NCI-H2196 (cell line): ENCODE measurements around the gene FRA10AC1.
"Not testable (repeated sequence)": the region's sequence is repeated elsewhere in the genome, so short reads cannot be mapped to it uniquely, and the experiment has no call there.

Experiments
- DNase-seq: peaks from one replicate; lab custom pipeline; 2025; ENCODE audit not compliant: unreplicated experiment; lab: John Stamatoyannopoulos, UW

FRA10AC1 gene

GRCh38 chr10:93703841-93704240 lies 1.4 kb upstream of the FRA10AC1 start:
- no peak for DNase-seq

DNA sequence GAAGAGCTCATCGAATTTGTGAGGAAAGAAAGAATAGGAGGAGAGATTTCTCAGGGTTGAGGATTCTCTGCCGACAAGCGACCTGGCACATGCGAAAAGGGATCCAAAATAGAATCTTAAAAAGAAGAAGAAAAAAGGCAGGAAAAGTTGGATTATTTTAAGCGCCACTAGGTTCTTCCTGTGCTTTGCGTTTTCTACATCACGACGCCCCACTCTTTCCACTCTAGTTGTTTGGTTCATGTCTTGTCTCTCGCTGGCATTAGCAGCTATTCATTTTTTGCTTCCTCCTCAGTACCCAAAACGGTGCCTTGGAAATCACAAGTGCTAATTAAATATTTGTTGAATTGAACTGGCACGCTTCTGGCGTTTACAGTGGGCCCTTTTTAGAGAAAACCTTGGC lies 674 bp upstream of the FRA10AC1 start:
- DNase-seq: no peak

- peak; percentile 6 for DNase-seq
Measured at GRCh38 chr10:93701866-93702209, 554 bp downstream of the FRA10AC1 start.

- no peak for DNase-seq
Measured at GRCh38 chr10:93697207-93697606, 5.2 kb downstream of the FRA10AC1 start.

- not testable (repeated sequence) for DNase-seq
Measured at GRCh38 chr10:93696582-93696981, 5.8 kb downstream of the FRA10AC1 start.

DNA sequence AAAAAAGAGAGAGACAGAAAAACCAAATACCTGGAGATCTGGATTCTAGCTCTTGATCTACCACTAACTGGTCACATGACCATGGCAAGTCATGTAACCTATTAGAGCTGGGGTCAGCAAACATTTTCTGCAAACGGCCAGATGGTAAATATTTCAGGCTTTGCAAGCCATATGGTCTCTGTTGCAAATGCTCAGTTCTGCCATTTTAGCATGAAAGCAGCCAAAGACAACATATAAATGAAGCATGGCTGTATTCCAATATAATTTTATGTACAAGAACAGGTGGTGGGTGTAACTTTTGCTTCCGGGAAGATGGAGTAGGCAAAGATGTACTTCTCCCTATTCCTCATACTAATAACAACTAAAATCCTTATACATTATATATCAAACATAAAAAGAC lies 6.7 kb downstream of the FRA10AC1 start:
- no peak for DNase-seq

DNA sequence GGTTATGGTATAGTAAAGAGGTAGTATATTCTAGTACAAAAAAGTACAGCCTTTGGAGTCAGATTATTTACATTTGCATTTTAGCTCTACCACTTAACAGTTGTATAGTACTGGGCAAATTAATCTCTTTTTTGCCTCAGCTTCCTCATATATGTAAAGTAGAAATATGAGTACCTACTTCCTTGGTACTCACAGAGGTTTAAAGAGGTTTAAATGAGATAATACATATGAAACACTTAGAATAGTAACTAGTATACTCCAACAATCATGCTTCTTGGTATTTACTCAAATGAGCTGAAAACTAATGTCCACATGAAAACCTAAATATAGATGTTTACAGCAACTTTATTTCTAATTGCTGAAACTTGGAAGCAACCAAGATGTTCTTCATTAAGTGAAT lies 14.7 kb downstream of the FRA10AC1 start:
- DNase-seq: no peak

DNA sequence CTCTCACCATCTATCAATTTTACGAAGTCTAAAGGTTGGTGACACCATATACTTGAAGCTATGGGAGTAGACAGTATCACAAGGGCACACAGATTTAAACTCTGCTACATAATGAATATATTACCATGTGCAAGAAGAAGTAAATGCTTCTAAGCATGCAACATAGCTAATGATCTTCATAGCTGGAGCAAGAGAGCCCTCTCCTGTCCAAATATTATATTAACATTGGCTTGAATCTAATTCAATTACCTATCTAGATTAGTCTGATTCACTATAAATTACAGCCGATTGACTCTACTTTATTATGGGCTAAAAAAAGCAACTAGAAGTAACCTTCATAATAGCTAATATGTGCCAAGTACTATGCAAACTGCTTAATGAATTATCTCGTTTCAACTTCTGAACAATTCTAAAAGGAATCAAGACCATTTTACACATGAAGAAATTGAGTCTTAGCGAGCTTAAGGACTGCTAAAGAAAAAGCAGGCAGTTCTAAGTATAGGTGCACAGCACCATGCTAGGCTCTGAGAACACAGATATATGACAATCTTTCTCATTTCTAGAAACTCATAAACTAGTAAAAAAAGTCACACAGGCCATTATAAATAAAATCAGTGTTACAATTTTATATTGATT lies 21.9 kb downstream of the FRA10AC1 start:
- peak; percentile 35 for DNase-seq

- DNase-seq: no peak
Measured at GRCh38 chr10:93678805-93679587, 23.4 kb downstream of the FRA10AC1 start.

- DNase-seq: no peak
Measured at GRCh38 chr10:93678386-93678785, 24.0 kb downstream of the FRA10AC1 start.

DNA sequence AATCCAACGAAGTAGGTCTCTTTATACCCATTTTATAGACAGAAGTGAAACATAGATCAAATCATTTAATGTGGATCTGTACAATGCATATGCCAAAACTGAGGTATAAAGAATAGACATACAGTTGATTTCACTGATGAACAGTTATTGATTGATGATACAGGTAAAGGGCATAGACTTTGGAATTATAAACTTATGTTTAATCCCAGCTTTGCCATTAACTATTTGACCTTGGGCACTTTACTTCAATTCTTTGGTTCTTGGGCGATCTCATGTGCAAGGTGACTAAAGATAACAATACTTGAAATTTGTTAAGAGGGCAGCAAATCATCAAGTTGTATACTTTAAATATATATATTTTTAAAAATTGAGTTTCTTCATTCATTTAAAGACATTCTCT lies 28.6 kb downstream of the FRA10AC1 start:
- DNase-seq: no peak

DNA sequence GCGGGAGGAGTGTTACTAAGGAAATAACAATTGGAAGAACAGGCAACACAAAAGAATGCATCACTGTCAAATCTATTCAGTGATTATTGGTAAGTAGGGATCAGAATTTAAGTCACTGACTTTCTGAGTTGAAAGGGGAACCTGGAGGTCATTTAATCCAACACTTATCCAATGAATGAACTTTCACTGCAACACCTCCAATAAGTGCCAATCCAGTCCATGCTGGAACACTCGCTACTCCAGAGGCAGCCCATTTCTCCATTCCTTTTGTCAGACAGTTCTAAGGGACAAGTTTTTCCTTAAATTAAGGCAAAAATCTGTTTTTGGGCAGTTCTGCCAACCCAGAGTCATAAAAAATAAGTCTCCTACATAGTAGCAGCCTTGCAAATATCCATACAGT lies 29.5 kb downstream of the FRA10AC1 start:
- no peak for DNase-seq

DNA sequence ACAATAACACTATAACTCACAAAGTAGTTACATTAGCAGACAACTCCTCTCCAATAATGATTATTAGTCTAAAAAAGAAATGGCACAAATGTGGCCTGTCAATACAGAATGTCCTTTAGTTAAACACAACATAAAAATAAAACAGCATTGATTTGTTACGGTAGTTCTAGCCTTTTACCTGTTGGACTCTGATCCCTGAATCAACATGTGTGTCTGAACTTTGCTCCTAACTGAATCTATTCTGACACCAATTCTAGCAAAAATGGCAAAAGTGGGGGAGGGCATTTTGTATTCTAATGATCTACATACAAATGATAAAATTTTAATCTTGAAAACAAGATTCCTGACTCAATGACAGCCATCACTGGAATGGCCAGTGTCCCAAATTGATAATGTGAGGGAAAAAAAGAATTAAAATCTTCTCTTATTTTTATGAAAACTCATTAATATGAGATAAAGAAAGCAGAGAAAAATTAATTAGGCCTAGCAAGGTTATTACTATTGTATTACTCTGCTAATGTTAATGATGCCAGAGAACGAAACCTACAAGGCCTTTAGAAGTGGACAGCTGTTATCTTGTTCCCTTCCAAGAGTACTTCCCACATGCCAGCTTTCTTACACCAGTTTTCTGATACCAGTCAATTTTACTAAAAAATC lies 30.2 kb downstream of the FRA10AC1 start:
- DNase-seq: no peak

DNA sequence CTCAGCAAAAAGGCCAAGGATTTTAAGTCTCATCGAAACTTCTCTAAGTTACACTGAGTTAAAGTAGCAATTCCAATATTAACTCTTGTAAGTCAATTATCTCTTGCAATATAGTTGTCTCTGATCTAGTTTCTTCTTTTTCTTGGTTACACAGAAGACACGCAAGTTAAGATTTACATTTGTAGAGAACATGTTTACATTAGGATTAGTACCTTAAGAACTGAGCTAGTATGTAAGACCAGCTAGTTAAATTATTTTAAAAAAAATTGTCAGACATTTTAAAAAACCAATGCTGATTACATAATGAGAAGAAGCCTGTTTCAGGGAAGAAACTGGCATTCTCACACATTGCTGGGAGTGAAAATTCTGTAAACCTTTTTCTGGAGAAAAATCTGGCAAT lies 31.4 kb downstream of the FRA10AC1 start:
- no peak for DNase-seq

DNA sequence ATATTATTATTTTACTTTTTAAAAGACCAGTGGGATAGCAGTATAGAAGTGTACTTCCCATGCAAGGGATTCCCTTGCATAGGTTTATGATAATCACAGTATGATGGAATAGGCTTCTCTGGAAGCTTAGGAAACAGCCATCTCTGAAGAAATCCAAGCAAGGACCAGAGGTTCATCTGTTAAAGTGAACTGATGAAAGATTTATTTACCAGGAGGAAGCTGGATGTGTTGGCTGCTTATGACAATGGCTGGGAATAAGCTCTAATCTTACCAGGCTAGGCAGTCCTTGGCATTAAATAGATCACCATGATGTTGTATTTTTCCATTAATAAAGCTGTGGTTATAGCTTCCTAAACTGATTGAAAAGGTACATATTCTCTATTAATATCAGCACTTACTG lies 32.0 kb downstream of the FRA10AC1 start:
- no peak for DNase-seq

GRCh38 chr10:93667795-93668194 lies 34.6 kb downstream of the FRA10AC1 start:
- no peak for DNase-seq

DNA sequence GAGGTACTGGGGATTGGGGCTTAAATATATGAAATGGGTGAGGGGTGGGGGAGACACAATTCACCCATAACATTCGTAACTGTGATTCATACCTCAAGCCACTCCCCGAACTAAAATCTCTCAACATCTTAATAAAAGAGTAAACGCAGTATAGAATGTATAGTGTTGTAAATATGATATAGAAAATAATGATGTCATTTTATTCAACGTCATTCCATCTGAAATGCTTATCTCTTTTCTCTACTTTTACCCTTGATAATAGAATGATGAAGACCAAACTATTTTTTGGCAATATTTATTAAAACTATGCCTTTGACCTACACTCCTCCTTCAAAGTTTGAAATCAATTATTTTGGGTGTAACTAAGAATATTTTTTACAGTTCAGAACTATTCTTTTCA lies 36.4 kb downstream of the FRA10AC1 start:
- DNase-seq: no peak

GRCh38 chr10:93657757-93658156 lies 44.6 kb downstream of the FRA10AC1 start:
- DNase-seq: no peak

- no peak for DNase-seq
Measured at GRCh38 chr10:93656155-93656554, 46.2 kb downstream of the FRA10AC1 start.

DNA sequence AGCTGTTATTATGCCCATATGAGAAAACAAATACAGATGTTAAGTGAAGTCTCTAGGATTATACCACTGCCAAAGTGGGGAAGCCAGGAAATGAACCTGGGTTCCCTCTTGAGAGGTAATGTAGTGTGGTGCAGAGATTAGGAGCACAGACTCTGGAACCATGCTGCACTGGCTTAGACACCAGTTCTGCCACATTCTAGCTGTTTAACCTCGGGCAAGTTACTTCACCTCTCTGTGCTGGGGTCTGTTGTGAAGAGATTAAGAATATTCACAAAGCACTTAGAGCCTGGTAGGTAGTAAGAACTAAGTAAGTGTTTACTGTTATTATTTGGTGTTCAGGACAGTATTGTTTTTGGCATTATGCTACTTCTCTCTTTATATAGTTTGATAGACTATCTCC lies 48.2 kb downstream of the FRA10AC1 start:
- DNase-seq: no peak

DNA sequence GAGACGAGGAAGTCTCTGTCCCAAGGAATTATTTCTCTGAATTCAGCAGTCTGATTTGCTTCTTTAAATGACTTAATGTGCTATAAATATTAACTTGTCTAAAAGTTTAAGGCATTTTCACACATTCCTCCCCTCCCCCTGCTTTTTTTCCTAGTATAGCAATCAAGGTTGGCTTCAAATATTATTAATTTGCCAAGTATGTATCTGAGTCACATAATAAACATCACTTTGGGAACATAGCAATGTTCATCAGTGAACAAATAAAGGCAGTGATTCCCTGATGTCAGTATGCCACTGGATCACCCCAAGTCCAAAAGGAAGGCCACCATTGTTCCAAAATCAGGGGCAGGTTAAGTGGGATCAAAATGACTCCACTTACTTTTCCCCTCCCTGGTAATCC lies 49.5 kb downstream of the FRA10AC1 start:
- no peak for DNase-seq

GRCh38 chr10:93639791-93640190 lies 62.6 kb downstream of the FRA10AC1 start:
- DNase-seq: no peak
